ENCODE measurements around the gene AQP2. TPM values are rescaled to one million over a fixed set of nuclear protein-coding genes. Genes with fewer than 3 reads are reported as not detected.

AQP2 gene
- total RNA-seq, 1 experiment from 2014 or later: 0.36 TPM

DNA sequence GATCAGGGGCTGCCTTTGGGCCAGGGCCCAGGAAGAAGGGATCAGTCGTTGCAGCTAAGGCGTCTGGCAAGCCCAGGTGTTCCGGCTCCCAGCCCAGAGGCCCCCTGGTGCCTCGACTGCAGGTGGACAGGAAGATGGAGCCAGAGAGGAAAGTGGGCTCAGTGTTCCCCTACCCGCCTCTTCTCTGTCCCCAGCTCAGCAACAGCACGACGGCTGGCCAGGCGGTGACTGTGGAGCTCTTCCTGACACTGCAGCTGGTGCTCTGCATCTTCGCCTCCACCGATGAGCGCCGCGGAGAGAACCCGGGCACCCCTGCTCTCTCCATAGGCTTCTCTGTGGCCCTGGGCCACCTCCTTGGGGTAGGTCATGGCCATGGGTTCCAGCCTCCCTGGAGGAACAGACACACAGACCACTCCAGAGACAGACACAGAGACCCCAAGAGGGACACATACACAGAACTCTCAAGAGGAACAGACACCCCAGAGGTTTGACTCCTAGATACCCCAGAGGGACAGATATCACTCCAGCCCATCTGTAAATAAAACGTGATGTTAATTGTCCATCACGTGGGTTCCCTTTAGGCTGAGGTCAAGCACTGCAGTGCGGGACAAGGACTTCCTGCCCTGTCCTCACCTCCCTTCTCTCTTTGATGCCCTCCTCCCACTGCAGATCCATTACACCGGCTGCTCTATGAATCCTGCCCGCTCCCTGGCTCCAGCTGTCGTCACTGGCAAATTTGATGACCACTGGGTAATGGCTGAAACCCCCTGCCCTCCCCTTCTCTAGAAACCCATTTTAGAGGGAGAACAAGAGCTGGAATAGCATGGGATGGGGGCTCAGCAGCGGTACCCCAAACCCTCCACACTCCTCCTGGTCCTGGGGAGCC, 3.7 kb downstream of the AQP2 start:
- BruUV-seq (replicated peaks): no TSS peak
- in situ Hi-C loops (cut with HindIII; ENCODE audit: low pct_unique_long_range_greater_than_20kb, low sequenced_read_pairs) (no loop called here), intact Hi-C loops (cut with micrococcal nuclease; ENCODE audit: unreplicated experiment) (loop anchor here (10.0 kb wide), 1 partner anchor 179 kb away; no protein-coding TSS in a partner anchor)
- Histone ChIP-seq H3K9me3 (ENCODE audit: control insufficient read depth, insufficient read depth, low read depth, low read length) (no peaks in the 10 kb centered on the region), H3K4me1 (ENCODE audit: control insufficient read depth, insufficient read depth, low read length) (peaks cover 5% of the 10 kb centered on the region), H3K36me3 (ENCODE audit: control insufficient read depth, insufficient read depth, low read length) (no peaks in the 10 kb centered on the region), H3K4me3 (ENCODE audit: low read depth in 2 of 2, low read length in 2 of 2) (no peak overlapping the region), H3K27me3 (ENCODE audit: control insufficient read depth, insufficient read depth, low read length) (no peaks in the 10 kb centered on the region), H3K27ac (ENCODE audit: low read length) (no peak overlapping the region)
- TF ChIP-seq POLR2AphosphoS5 (IDR thresholded peaks at IDR 0.05; ENCODE audit: low read depth, low read length): no peak
- TF ChIP-seq, protein P1, sequence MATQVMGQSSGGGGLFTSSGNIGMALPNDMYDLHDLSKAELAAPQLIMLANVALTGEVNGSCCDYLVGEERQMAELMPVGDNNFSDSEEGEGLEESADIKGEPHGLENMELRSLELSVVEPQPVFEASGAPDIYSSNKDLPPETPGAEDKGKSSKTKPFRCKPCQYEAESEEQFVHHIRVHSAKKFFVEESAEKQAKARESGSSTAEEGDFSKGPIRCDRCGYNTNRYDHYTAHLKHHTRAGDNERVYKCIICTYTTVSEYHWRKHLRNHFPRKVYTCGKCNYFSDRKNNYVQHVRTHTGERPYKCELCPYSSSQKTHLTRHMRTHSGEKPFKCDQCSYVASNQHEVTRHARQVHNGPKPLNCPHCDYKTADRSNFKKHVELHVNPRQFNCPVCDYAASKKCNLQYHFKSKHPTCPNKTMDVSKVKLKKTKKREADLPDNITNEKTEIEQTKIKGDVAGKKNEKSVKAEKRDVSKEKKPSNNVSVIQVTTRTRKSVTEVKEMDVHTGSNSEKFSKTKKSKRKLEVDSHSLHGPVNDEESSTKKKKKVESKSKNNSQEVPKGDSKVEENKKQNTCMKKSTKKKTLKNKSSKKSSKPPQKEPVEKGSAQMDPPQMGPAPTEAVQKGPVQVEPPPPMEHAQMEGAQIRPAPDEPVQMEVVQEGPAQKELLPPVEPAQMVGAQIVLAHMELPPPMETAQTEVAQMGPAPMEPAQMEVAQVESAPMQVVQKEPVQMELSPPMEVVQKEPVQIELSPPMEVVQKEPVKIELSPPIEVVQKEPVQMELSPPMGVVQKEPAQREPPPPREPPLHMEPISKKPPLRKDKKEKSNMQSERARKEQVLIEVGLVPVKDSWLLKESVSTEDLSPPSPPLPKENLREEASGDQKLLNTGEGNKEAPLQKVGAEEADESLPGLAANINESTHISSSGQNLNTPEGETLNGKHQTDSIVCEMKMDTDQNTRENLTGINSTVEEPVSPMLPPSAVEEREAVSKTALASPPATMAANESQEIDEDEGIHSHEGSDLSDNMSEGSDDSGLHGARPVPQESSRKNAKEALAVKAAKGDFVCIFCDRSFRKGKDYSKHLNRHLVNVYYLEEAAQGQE (IDR thresholded peaks at IDR 0.05; ENCODE audit: insufficient read depth in 1 of 2, low read depth in 2 of 2, low read length in 1 of 2): no peak
- TF ChIP-seq, protein P2, sequence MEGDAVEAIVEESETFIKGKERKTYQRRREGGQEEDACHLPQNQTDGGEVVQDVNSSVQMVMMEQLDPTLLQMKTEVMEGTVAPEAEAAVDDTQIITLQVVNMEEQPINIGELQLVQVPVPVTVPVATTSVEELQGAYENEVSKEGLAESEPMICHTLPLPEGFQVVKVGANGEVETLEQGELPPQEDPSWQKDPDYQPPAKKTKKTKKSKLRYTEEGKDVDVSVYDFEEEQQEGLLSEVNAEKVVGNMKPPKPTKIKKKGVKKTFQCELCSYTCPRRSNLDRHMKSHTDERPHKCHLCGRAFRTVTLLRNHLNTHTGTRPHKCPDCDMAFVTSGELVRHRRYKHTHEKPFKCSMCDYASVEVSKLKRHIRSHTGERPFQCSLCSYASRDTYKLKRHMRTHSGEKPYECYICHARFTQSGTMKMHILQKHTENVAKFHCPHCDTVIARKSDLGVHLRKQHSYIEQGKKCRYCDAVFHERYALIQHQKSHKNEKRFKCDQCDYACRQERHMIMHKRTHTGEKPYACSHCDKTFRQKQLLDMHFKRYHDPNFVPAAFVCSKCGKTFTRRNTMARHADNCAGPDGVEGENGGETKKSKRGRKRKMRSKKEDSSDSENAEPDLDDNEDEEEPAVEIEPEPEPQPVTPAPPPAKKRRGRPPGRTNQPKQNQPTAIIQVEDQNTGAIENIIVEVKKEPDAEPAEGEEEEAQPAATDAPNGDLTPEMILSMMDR (IDR thresholded peaks at IDR 0.05): no peak
- TF ChIP-seq TCF7L2 (IDR thresholded peaks at IDR 0.05; ENCODE audit: low read depth, low read length): no peak
- no peak for TF ChIP-seq SIN3A (IDR thresholded peaks at IDR 0.05; ENCODE audit: borderline replicate concordance, insufficient read depth, low read depth, low read length)
- ChIA-PET POLR2A (no interaction called here), CTCF (interaction anchor here (0.7 to 1.6 kb wide), 2 partner anchors 9 kb away, joined by 3 to 5 read pairs; no protein-coding TSS in a partner anchor)
- ATAC-seq: no peak
- DNase-seq (ENCODE audit: low read depth, low spot score): no peak

DNA sequence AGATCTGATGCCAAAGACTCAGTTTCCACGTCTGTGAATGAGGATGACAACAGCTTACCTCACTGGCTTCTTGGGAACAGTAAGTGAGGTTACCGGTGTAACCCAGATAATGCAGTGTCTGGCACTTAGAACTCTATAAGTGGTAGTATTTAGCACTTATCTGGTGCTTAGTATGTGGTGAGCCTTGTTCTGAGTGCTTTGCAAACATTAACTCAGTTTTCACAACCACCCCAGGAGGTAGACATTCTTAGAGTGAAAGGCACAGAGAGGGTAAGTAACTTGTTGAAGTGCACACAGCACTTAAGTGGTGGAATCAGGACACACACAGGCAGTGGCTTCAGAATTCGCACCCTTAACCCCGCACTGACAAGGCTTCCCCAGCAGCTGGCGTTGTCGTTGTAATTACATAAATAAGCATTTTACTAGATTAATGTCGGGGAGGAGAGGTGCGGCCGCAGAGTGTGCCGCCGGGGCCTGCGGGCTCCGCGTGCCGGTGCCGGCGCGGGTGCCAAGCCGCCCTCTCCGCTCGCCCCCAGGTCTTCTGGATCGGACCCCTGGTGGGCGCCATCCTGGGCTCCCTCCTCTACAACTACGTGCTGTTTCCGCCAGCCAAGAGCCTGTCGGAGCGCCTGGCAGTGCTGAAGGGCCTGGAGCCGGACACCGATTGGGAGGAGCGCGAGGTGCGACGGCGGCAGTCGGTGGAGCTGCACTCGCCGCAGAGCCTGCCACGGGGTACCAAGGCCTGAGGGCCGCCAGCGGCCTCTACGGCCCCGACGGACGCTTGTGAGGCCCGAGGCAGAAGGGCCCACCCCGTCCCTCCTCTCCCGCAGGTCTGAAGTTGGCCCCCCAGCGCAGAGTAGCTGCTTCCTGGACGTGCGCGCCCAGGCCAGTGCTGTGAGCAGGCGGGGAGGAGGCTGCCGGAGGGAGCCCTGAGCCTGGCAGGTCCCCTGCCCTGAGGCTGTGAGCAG, 4.6 kb downstream of the AQP2 start:
- H3K9me3 ChIP-seq (ENCODE audit: control insufficient read depth, insufficient read depth, low read depth, low read length): no peaks in the 10 kb centered on the region
- in situ Hi-C loops (cut with HindIII; ENCODE audit: low pct_unique_long_range_greater_than_20kb, low sequenced_read_pairs): no loop called here
- no peaks in the 10 kb centered on the region for H3K36me3 ChIP-seq (ENCODE audit: control insufficient read depth, insufficient read depth, low read length)
- ATAC-seq: no peak
- H3K4me1 ChIP-seq (ENCODE audit: control insufficient read depth, insufficient read depth, low read length): peaks cover 15% of the 10 kb centered on the region
- no peak for DNase-seq (ENCODE audit: low read depth, low spot score)
- no peak overlapping the region for H3K27ac ChIP-seq (ENCODE audit: low read length)
- intact Hi-C loops (cut with micrococcal nuclease; ENCODE audit: unreplicated experiment): loop anchor here (10.0 kb wide), 1 partner anchor 180 kb away; no protein-coding TSS in a partner anchor
- CTCF ChIA-PET: interaction anchor here (0.6 to 1.6 kb wide), 2 partner anchors 10 to 15 kb away, joined by 3 to 5 read pairs; no protein-coding TSS in a partner anchor
- POLR2A ChIA-PET: no interaction called here
- no peak overlapping the region for H3K4me3 ChIP-seq (ENCODE audit: low read depth in 2 of 2, low read length in 2 of 2)
- no TSS peak for BruUV-seq (replicated peaks)
- TF ChIP-seq POLR2AphosphoS5 (IDR thresholded peaks at IDR 0.05; ENCODE audit: low read depth, low read length): no peak
- TF ChIP-seq, protein P1 (IDR thresholded peaks at IDR 0.05; ENCODE audit: insufficient read depth in 1 of 2, low read depth in 2 of 2, low read length in 1 of 2): no peak
- no peak for TF ChIP-seq SIN3A (IDR thresholded peaks at IDR 0.05; ENCODE audit: borderline replicate concordance, insufficient read depth, low read depth, low read length)
- no peak for TF ChIP-seq TCF7L2 (IDR thresholded peaks at IDR 0.05; ENCODE audit: low read depth, low read length)
- TF ChIP-seq, protein P2 (IDR thresholded peaks at IDR 0.05): no peak
- H3K27me3 ChIP-seq (ENCODE audit: control insufficient read depth, insufficient read depth, low read length): no peaks in the 10 kb centered on the region

Measured in Panc1 (cell line).